Measurements from ENCODE around the gene PTGES3L.

Gene PTGES3L

DNA sequence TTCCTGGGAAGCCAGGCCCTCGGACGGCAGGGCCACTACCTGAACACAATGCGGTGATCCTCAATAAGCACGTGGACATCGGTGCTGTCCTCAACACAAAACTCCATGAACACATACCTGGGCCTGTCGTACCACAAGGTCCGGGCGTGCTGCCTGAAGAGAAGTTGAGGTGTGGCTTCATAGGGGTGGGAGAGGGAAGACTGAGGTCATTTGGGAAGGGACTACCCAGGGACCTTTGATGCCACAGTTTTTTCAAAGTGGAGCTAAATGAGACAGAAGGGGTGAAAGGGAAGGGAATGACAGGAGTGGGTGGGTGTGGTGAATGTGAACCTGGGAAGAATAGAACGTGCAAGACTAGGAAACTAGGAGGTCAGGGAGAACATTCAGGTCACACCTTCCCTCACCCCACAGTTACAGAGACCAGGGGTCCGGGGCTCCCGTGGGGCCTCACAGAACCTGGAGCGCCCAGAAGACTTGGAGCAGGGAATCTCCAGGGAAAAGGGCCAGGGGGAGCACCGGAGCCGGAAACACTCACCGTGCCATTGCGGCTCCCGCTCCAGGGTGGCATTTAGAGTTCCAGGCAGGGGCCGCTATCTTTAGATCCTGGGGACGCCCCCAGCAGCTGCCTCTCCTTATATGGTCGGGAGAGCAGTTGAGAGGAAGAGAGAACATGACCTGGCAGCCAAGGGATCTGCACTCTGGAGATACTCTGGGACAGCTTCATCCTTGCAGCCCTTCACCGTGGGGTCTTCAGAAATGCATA is at the start of gene PTGES3L:
TSS of gene PTGES3L (minus strand) at position 570 of the 763 bp plus-strand sequence. CDS start at position 543, 27 bp downstream.
- no peak for DNase-seq (ENCODE audit: low read depth in 2 of 2, low spot score in 1 of 2)

DNA sequence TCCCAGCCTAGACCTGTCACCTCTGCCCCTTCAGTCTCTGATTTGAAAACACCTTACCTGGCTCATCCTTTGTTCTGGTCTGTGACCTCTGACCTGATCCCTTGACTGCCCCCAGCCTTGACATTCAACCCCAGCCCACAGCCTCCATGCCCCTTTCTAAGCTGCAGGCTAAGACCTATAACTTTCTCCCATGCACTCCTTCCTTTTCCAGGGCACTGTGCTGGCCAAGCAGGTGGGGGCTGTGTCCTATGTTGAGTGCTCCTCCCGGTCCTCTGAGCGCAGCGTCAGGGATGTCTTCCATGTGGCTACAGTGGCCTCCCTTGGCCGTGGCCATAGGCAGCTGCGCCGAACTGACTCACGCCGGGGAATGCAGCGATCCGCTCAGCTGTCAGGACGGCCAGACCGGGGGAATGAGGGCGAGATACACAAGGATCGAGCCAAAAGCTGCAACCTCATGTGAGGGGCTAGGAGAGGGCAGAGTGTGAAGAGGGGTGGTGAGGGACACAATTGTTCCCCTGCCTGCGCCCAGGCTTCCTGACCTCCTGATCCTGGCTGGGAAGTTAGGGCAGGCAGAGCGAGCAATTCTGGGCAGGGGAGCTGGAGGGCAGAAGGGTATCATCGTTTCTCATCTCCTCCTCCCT is 48.5 kb upstream of the PTGES3L start:
- DNase-seq (ENCODE audit: low read depth in 2 of 2, low spot score in 1 of 2): no peak

- no peak for DNase-seq (ENCODE audit: low read depth in 2 of 2, low spot score in 1 of 2)
These were observed 47.5 kb upstream of the PTGES3L start for GRCh38 chr17:43027091-43028032.

DNA sequence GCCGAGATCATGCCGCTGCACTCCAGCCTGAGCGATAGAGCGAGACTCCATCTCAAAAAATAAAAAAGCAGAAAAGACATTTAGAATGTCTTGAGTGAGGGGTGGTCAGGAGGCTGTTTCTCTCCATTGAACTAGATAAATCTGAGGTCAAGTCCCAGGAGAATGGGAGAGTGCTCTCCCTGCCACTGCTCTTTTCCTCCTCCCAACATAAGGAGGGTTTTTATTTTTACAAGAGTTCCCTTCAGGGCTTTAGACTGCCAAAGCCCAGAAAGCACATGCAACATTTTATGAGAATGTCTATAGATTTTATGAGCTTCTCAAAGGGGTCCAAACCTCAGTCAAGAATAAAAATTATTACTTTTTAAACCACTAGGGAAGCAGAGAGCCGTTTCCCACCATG is 46.7 kb upstream of the PTGES3L start:
- no peak for DNase-seq (ENCODE audit: low read depth in 2 of 2, low spot score in 1 of 2)

GRCh38 chr17:43025766-43026537 is 46.1 kb upstream of the PTGES3L start:
- DNase-seq (ENCODE audit: low read depth in 2 of 2, low spot score in 1 of 2): no peak

DNA sequence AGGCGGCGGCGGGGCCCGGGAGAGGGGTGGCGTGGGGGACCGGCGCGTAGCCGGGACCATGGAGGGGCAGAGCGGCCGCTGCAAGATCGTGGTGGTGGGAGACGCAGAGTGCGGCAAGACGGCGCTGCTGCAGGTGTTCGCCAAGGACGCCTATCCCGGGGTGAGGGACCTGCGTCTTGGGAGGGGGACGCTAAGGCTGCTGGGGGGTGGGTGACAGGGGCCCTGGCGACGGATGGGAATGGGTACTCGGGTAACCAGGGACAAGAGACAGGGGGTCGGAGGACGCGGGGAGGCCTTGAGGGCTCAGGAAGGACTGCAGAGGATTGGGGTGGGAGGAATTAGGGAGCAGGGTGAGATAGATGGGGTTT is 45.4 kb upstream of the PTGES3L start:
- DNase-seq (ENCODE audit: low read depth in 2 of 2, low spot score in 1 of 2): no peak

GRCh38 chr17:43024407-43025289 is 44.8 kb upstream of the PTGES3L start, which contains the start of gene RND2:
Gene RND2, plus strand, starts transcription at chr17:43025231. Its CDS starts 117 bp downstream, at chr17:43025348.
- peak; percentile 62 to 70 for DNase-seq (ENCODE audit: low read depth in 2 of 2, low spot score in 1 of 2)

DNA sequence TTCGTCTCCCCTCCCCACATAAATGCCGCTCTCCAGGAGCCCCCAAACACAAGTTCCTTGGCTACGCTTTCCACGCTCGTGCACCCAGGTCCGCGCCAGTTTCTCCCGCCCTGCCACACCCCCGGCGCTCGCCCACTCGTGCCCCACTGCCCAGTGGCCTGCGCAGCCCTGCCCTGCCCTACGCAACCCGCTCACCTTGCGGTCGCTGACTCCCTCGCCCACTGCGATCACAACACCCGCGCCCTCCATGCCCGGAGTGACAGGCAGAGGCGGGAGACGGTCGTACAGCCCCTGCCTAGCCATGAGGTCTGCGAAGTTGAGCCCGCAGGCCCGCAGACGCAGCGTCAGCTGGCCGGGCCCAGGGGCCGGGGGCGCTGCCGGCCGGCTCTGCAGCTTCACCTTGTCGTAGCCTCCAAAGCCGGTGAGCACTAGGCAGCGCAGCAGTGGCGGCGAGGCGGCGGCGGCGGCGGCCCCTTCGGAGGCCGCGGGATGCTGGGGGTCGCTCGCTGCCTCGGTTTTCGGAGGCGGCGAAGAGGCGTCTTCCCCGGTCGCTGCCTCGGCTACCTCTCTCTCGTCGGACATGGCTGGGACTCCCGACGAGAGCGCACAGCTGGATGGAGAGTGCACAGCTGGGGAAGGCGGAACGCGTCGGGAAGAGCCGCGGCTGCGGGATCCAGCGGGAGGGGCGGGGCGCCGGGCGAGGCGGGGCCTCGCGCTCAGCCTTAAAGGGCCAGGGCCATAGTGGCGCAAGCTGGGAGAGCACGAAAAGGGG is 42.0 kb upstream of the PTGES3L start, which contains the start of gene VAT1:
TSS of gene VAT1 (minus strand) at position 645 of the 772 bp plus-strand sequence. CDS start at position 582, 63 bp downstream.
- peak; percentile 27 to 28 for DNase-seq (ENCODE audit: low read depth in 2 of 2, low spot score in 1 of 2)

DNA sequence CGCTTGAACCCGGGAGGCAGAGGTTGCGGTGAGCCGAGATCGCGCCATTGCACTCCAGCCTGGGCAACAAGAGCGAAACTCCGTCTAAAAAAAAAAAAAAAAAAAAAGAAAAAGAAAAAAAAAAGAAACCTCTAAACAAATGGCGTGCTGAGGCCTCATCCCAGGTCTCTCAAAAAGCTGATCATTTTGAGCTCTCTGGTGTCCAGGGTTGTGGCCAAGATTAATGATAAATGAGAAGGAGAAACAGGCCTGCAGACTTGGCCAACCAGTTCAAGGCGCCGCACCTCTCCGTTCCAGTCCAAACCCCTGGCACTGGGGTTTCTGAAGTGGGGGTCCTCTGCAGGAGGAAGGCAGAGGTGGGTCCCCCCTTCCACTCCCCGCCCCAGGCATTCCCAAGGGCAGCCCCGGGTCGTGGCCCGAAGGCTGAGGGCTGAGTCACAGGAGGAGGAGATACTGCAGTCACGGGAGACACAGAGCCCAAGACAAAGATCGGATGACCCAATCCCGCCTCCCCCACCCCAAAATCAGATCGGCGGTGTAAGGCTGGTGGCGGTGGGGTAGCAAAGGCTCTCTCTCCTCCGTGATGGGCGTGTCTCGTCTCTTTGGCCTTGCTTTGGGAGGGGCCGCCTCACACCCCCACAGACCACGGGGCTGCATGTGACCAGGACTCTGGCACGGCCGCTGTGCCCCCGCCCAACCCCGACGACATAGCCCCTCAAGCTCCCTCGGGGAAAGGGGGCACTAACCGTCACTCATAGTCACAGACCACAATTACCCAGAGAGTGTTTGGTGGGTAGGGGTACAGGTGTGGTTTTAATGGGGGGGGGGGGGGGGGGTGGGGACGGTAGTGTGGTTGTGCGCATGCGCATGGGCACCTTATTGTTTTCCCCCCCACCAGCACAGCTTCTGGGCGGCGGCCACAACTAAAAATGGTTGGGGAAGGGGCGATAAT is 41.2 kb upstream of the PTGES3L start:
- no peak for DNase-seq (ENCODE audit: low read depth in 2 of 2, low spot score in 1 of 2)

DNA sequence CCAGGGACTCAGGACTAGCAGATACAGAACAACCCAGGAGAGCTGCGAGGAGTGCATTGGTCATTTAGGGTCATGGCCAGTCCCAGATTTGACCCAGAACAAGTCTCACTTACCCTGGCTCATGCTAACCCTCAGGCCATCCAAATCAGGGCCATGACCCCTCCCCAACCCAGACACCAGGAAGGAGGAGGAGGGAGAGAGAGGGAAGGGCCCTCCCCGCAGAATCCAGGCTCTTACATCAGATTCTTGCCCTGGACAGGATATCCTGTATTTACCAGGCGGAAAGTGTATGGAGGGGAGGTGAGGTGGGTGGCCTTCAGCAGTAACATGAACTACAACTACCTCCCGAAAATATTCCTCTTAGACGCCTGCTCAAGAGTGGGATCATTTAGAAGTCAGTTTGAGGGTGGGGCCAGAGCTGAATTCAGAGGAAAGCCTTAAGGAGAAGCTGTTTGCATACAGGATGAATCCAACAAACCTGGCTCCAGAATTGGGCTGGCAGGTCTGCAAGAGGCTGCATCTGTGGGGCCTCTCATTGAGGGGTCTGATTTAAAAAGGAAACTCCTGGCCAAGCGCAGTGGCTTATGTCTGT is 40.2 kb upstream of the PTGES3L start:
- DNase-seq (ENCODE audit: low read depth in 2 of 2, low spot score in 1 of 2): no peak

GRCh38 chr17:43019418-43019817 is 39.5 kb upstream of the PTGES3L start:
- no peak for DNase-seq (ENCODE audit: low read depth in 2 of 2, low spot score in 1 of 2)

DNA sequence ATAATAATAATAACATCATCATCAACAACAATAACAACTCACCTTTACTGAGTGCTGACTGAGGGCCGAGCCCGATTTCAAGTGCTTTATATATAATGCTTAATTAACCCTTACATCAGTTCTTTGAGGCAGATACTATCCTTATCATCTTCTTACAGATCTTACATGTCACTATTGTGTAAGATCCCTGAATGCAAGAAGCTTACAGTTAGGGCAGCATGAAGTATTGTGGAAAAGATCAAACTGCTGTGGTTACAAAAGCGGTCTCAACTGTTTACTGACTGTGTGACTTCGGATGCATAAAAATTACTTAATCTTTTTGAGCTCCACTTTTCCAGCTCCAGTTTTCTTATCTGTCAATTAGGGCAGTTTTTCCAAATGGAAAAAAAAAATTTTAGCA is 39.1 kb upstream of the PTGES3L start:
- DNase-seq (ENCODE audit: low read depth in 2 of 2, low spot score in 1 of 2): no peak

DNA sequence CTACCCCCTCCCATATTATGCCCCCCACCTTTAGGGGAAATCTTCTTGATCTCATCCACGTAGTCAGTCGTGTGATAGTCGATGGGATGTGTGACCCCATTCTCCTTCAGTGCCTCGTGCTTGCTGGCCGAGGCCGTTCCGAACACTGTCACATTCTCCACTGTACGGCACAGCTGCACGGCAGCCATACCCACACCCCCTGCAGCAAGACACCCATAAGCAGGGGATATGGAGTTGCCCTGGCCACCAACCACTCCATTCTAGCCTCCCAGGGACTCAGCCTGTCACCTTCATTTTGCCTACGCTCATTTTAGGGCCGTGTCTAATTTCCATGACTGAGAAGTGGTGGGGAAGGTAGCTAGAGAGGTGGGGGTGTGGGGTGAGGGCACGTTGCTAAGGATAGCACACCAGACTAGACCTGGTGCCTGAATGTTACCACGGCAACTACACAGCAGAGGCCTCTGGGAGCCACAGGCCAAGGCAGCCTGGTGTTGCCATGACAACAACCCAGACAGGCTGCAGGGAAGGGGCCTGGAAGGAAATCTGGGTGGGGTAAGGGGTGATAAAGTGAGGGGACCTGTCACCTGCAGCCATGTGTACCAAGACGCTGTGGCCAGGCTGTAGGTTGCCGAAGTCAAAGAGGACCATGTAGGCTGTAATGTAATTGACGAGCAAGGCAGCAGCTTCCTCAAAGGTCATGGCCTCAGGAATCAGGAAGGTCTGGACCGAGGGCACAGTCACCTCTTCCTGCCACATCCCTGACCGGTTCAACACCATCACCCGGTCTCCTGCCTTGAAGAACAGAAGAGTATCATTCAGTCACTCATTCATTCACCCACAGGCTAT is 38.4 kb upstream of the PTGES3L start:
- DNase-seq (ENCODE audit: low read depth in 2 of 2, low spot score in 1 of 2): no peak

- DNase-seq (ENCODE audit: low read depth in 2 of 2, low spot score in 1 of 2): no peak
These were observed 36.3 kb upstream of the PTGES3L start for GRCh38 chr17:43016216-43016615.

- no peak for DNase-seq (ENCODE audit: low read depth in 2 of 2, low spot score in 1 of 2)
These were observed 35.7 kb upstream of the PTGES3L start for GRCh38 chr17:43015579-43015978.
